HG03159 (cell line): Measurements from ENCODE around the gene KRTAP12-4.
"Not testable (repeated sequence)": the region's sequence is repeated elsewhere in the genome, so short reads cannot be mapped to it uniquely, and the experiment has no call there.

ENCODE experiments used
- ATAC-seq: cut with Tn5 transposase; IDR thresholded peaks from one replicate; pipeline ENCODE4 v1.9.1; 2021; ENCODE audit warnings: mild to moderate bottlenecking, moderate library complexity; ENCODE audit not compliant: unreplicated experiment

The KRTAP12-4 gene

GRCh38 chr21:44657635-44658540, 3.4 kb upstream of the KRTAP12-4 start, which contains the start of gene KRTAP12-3:
Gene KRTAP12-3 (plus strand): TSS chr21:44657932. CDS start chr21:44657980, 48 bp downstream.
- no peak for ATAC-seq

- no peak for ATAC-seq
These were observed 2.4 kb upstream of the KRTAP12-4 start for GRCh38 chr21:44656868-44657267.

- no peak for ATAC-seq
These were observed 543 bp downstream of the KRTAP12-4 start for GRCh38 chr21:44653656-44654575.

- no peak for ATAC-seq
These were observed 1.3 kb downstream of the KRTAP12-4 start for GRCh38 chr21:44653123-44653522.

GRCh38 chr21:44650973-44651675, 3.3 kb downstream of the KRTAP12-4 start:
- no peak for ATAC-seq

GRCh38 chr21:44650265-44650972, 4.0 kb downstream of the KRTAP12-4 start:
- ATAC-seq = no peak

- ATAC-seq = no peak
These were observed 4.8 kb downstream of the KRTAP12-4 start for GRCh38 chr21:44649521-44650100.

- no peak for ATAC-seq
These were observed 5.7 kb downstream of the KRTAP12-4 start for GRCh38 chr21:44648557-44649311.

- ATAC-seq = no peak
These were observed 7.3 kb downstream of the KRTAP12-4 start for GRCh38 chr21:44647222-44647552.

- not testable (repeated sequence) for ATAC-seq
These were observed 7.9 kb downstream of the KRTAP12-4 start, which contains the start of gene KRTAP10-11 for GRCh38 chr21:44646366-44647221. Gene KRTAP10-11 (plus strand): TSS chr21:44646414. CDS start chr21:44646459, 45 bp downstream.

GRCh38 chr21:44644878-44645277, 9.6 kb downstream of the KRTAP12-4 start:
- no peak for ATAC-seq

GRCh38 chr21:44643741-44644310, 10.6 kb downstream of the KRTAP12-4 start:
- ATAC-seq = no peak

- ATAC-seq = no peak
These were observed 13.7 kb downstream of the KRTAP12-4 start for GRCh38 chr21:44640761-44641160.

GRCh38 chr21:44639331-44639655, 15.2 kb downstream of the KRTAP12-4 start:
- no peak for ATAC-seq

- not testable (repeated sequence) for ATAC-seq
These were observed 15.7 kb downstream of the KRTAP12-4 start for GRCh38 chr21:44638506-44639330.

- not testable (repeated sequence) for ATAC-seq
These were observed 16.6 kb downstream of the KRTAP12-4 start for GRCh38 chr21:44637851-44638348.
